ENCODE measurements around the gene THSD4. TPM values are rescaled to one million over a fixed set of nuclear protein-coding genes. Genes with fewer than 3 reads are reported as not detected.

Gene THSD4
- total RNA-seq, 6 experiments from 2014 or later, result 5.2 to 21.8 (median 13.7) TPM

DNA sequence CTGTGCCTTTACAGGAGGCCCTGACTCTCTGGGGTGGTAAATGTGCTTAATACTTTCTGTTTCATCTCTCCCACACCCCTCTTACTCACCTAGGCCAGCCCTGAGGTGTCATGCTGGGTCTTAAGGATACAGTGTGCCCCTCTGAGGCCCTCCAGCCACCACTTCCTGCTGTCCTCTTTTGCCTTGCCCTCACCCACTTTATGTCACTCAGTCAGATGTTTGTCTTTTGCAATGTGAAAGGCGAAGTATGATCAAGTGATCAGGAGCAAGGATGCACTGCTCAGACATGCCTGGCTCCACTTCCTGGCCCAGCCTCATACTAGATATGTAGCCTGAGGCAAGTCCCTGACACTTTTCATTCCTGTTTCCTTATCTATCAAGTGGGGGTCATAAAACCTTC lies 356.1 kb downstream of the THSD4 start:
- Histone ChIP-seq H3K27ac (no peak overlapping the region), H3K9me3 (no peaks in the 10 kb centered on the region), H3K4me3 (no peak overlapping the region), H3K36me3 (no peaks in the 10 kb centered on the region), H3K4me1 (no peaks in the 10 kb centered on the region), H3K27me3 (no peaks in the 10 kb centered on the region)
- 60% methylated on average over 1 of the region's 1 CpG for WGBS (ENCODE audit: insufficient coverage, low coverage, low lambda C conversion rate, missing lambda C conversion rate)
- TF ChIP-seq POLR2A (IDR thresholded peaks at IDR 0.05), result no peak
- TF ChIP-seq, protein P1, sequence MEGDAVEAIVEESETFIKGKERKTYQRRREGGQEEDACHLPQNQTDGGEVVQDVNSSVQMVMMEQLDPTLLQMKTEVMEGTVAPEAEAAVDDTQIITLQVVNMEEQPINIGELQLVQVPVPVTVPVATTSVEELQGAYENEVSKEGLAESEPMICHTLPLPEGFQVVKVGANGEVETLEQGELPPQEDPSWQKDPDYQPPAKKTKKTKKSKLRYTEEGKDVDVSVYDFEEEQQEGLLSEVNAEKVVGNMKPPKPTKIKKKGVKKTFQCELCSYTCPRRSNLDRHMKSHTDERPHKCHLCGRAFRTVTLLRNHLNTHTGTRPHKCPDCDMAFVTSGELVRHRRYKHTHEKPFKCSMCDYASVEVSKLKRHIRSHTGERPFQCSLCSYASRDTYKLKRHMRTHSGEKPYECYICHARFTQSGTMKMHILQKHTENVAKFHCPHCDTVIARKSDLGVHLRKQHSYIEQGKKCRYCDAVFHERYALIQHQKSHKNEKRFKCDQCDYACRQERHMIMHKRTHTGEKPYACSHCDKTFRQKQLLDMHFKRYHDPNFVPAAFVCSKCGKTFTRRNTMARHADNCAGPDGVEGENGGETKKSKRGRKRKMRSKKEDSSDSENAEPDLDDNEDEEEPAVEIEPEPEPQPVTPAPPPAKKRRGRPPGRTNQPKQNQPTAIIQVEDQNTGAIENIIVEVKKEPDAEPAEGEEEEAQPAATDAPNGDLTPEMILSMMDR (IDR thresholded peaks at IDR 0.05), result no peak
- intact Hi-C loops (cut with DNase I), result no loop called here
- DNase-seq (no peak), ATAC-seq (no peak)

DNA sequence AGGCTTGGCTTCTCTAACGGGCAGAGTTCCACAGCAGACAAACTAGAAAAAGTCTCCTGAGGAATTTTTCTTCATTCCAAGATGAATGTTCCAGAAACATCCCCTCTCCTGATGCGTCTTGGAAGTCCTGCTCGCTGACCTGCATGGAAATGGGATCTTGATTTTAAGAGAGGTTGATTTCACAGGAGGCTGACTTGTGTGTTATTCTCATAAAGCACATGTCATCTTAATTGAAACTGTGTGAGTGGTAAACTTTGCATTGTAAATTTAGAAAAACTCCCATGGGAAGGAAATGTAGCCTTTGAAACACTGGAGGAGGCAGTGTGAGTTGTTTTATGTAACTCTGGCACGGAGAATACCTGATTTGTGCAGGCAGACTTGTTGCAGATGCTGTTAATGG lies 357.3 kb downstream of the THSD4 start:
- 79% methylated on average over 4 of the region's 4 CpGs for WGBS (ENCODE audit: insufficient coverage, low coverage, low lambda C conversion rate, missing lambda C conversion rate)

DNA sequence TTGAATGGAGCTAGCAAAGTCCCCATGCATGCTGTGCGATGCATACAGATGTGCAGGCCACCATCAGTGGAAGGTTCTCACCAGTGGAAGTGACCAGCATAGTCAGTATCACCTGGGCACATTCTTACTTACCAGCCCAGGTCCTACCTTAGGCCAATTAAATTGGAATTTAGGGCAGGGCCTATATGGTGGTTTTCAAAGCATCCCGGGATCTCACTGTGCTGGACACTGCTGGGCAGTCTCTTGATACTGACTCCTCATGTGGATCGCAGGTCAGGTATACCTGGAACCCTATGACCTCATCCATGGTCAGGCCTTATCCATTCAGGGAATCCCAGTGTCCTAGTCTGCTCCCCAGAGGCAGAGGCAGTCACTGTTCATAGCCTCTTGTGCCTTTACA lies 358.5 kb downstream of the THSD4 start:
- TF ChIP-seq, protein P1 (IDR thresholded peaks at IDR 0.05), result no peak
- TF ChIP-seq POLR2A (IDR thresholded peaks at IDR 0.05), result no peak
- no peaks in the 10 kb centered on the region for H3K4me1 ChIP-seq
- intact Hi-C loops (cut with DNase I), result no loop called here
- H3K36me3 ChIP-seq, result no peaks in the 10 kb centered on the region
- no peak overlapping the region for H3K4me3 ChIP-seq
- H3K9me3 ChIP-seq, result no peaks in the 10 kb centered on the region
- no peaks in the 10 kb centered on the region for H3K27me3 ChIP-seq
- DNase-seq, result no peak
- ATAC-seq, result no peak
- H3K27ac ChIP-seq, result no peak overlapping the region
- 100% methylated on average over 1 of the region's 3 CpGs for WGBS (ENCODE audit: insufficient coverage, low coverage, low lambda C conversion rate, missing lambda C conversion rate)

More for the DNA sequence above, 357.3 kb downstream of the THSD4 start:
- DNase-seq, result no peak
- TF ChIP-seq, protein P1 (IDR thresholded peaks at IDR 0.05), result no peak
- no peak for TF ChIP-seq POLR2A (IDR thresholded peaks at IDR 0.05)
- ATAC-seq, result no peak
- Histone ChIP-seq H3K27ac (no peak overlapping the region), H3K4me1 (no peaks in the 10 kb centered on the region), H3K36me3 (no peaks in the 10 kb centered on the region), H3K27me3 (no peaks in the 10 kb centered on the region), H3K4me3 (no peak overlapping the region), H3K9me3 (no peaks in the 10 kb centered on the region)
- intact Hi-C loops (cut with DNase I), result no loop called here

DNA sequence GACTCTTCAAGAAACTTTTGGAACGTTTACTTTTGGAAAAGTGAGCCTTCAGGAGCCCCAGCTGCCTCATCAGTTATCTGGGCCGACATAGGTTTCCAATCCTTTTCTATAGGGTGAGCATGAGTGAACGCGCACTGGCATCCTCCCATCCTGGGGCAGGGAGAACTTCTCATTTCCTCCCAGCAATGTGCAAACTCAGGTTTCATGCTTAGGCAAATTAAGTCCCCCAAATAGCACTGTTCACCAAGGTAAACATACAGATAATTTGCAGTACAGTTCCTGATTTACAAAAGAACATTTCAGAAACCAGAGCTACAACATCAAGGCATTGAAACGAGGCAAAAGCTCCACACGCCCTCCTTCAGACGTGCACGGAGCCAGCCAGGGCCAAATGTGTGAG lies 361.6 kb downstream of the THSD4 start:
- H3K4me3 ChIP-seq, result no peak overlapping the region
- no peak overlapping the region for H3K27ac ChIP-seq
- DNase-seq, result no peak
- no peaks in the 10 kb centered on the region for H3K36me3 ChIP-seq
- no peak for ATAC-seq
- TF ChIP-seq, protein P1 (IDR thresholded peaks at IDR 0.05), result no peak
- no peak for TF ChIP-seq POLR2A (IDR thresholded peaks at IDR 0.05)
- H3K27me3 ChIP-seq, result no peaks in the 10 kb centered on the region
- intact Hi-C loops (cut with DNase I), result no loop called here
- no peaks in the 10 kb centered on the region for H3K4me1 ChIP-seq
- 83% methylated on average over 7 of the region's 8 CpGs for WGBS (ENCODE audit: insufficient coverage, low coverage, low lambda C conversion rate, missing lambda C conversion rate)
- no peaks in the 10 kb centered on the region for H3K9me3 ChIP-seq

DNA sequence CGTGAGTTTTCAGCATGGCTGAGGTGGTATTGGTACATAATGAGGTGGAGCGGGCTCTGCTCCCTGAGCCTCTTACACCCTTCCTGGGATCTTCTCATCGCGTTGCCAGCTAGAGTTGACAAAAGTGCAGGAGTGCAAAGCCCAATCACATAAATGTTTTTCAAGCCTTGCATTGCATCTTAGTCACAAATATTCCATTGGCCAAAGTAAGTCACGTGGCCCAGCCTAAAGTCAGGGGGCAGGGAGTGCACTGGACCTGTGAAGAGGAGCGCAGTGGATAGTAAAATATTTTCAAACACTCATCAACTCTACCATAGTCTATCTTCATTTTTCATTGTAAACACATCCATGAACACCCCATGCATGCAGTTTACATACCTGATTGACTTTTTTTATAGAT lies 365.3 kb downstream of the THSD4 start:
- Histone ChIP-seq H3K4me3 (no peak overlapping the region), H3K36me3 (no peaks in the 10 kb centered on the region), H3K27ac (no peak overlapping the region), H3K9me3 (no peaks in the 10 kb centered on the region), H3K27me3 (no peaks in the 10 kb centered on the region), H3K4me1 (no peaks in the 10 kb centered on the region)
- TF ChIP-seq, protein P1 (IDR thresholded peaks at IDR 0.05), result no peak
- ATAC-seq (no peak), DNase-seq (no peak)
- intact Hi-C loops (cut with DNase I), result no loop called here
- 74% methylated on average over 5 of the region's 6 CpGs for WGBS (ENCODE audit: insufficient coverage, low coverage, low lambda C conversion rate, missing lambda C conversion rate)
